Panc1 (cell line): ENCODE results near the gene LYRM1.
"Not testable (repeated sequence)": the region's sequence is repeated elsewhere in the genome, so short reads cannot be mapped to it uniquely, and the experiment has no call there.

Experiments
- POLR2AphosphoS5 ChIP-seq: IDR thresholded peaks from 2 replicates; pipeline ENCODE4 v1.6.1; 2012; ENCODE audit warnings: mild to moderate bottlenecking, low read depth, low read length, moderate library complexity
- TCF7L2 ChIP-seq: IDR thresholded peaks from 2 replicates; pipeline ENCODE4 v1.6.1; 2011; ENCODE audit warnings: mild to moderate bottlenecking, low read depth, low read length, inconsistent platforms
- TF ChIP-seq, protein P1 (sequence below): fragments of 450-650 bp; IDR thresholded peaks from 2 replicates; pipeline ENCODE4 v1.5.1; 2017; ENCODE audit warnings: mild to moderate bottlenecking
- TF ChIP-seq, protein P2 (sequence below), 2 experiments: IDR thresholded peaks; 2 replicates each; pipeline ENCODE4 v1.6.1; 2011 to 2012; ENCODE audit warnings: low read depth in 2 of 2, control low read depth in 1 of 2, low read length in 1 of 2, mild to moderate bottlenecking in 1 of 2, moderate library complexity in 1 of 2; ENCODE audit not compliant: insufficient read depth in 1 of 2

DNA sequence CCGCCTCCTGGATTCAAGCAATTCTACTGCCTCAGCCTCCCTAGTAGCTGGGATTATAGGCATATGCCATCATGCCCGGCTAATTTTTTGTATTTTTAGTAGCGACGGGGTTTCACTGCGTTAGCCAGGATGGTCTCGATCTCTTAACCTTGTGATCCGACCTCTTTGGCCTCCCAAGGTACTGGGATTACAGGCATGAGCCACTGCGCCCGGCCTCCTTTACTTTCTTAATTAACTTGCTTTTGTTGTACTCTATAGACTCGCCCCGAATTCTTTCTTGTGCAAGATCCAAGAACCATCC, 45.0 kb downstream of the LYRM1 start:
- TF ChIP-seq, protein P1, sequence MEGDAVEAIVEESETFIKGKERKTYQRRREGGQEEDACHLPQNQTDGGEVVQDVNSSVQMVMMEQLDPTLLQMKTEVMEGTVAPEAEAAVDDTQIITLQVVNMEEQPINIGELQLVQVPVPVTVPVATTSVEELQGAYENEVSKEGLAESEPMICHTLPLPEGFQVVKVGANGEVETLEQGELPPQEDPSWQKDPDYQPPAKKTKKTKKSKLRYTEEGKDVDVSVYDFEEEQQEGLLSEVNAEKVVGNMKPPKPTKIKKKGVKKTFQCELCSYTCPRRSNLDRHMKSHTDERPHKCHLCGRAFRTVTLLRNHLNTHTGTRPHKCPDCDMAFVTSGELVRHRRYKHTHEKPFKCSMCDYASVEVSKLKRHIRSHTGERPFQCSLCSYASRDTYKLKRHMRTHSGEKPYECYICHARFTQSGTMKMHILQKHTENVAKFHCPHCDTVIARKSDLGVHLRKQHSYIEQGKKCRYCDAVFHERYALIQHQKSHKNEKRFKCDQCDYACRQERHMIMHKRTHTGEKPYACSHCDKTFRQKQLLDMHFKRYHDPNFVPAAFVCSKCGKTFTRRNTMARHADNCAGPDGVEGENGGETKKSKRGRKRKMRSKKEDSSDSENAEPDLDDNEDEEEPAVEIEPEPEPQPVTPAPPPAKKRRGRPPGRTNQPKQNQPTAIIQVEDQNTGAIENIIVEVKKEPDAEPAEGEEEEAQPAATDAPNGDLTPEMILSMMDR, result not testable (repeated sequence)
- not testable (repeated sequence) for TF ChIP-seq POLR2AphosphoS5, TCF7L2
- TF ChIP-seq, protein P2, sequence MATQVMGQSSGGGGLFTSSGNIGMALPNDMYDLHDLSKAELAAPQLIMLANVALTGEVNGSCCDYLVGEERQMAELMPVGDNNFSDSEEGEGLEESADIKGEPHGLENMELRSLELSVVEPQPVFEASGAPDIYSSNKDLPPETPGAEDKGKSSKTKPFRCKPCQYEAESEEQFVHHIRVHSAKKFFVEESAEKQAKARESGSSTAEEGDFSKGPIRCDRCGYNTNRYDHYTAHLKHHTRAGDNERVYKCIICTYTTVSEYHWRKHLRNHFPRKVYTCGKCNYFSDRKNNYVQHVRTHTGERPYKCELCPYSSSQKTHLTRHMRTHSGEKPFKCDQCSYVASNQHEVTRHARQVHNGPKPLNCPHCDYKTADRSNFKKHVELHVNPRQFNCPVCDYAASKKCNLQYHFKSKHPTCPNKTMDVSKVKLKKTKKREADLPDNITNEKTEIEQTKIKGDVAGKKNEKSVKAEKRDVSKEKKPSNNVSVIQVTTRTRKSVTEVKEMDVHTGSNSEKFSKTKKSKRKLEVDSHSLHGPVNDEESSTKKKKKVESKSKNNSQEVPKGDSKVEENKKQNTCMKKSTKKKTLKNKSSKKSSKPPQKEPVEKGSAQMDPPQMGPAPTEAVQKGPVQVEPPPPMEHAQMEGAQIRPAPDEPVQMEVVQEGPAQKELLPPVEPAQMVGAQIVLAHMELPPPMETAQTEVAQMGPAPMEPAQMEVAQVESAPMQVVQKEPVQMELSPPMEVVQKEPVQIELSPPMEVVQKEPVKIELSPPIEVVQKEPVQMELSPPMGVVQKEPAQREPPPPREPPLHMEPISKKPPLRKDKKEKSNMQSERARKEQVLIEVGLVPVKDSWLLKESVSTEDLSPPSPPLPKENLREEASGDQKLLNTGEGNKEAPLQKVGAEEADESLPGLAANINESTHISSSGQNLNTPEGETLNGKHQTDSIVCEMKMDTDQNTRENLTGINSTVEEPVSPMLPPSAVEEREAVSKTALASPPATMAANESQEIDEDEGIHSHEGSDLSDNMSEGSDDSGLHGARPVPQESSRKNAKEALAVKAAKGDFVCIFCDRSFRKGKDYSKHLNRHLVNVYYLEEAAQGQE (IDR thresholded peaks at IDR 0.05; ENCODE audit: insufficient read depth in 1 of 2, low read depth in 2 of 2, low read length in 1 of 2), result not testable (repeated sequence)
